Left ventricle myocardium inferior (tissue), 1 donor: ENCODE results near the gene PITPNB. TPM values are rescaled to one million over a fixed set of nuclear protein-coding genes. Genes with fewer than 3 reads are reported as not detected.

ENCODE experiments used
- DNase-seq: peaks from one replicate; pipeline ENCODE4 v3.0.0-alpha.2; 2020
- H3K27ac ChIP-seq: fragments of 200-600 bp; replicated peaks from 2 replicates; pipeline ENCODE4 v1.8.0; 2021
- H3K27me3 ChIP-seq: fragments of 200-600 bp; 2 replicates; pipeline ENCODE4 v1.8.0; 2021; ENCODE audit warnings: low read depth
- H3K36me3 ChIP-seq: fragments of 200-600 bp; 2 replicates; pipeline ENCODE4 v1.8.0; 2021
- H3K4me1 ChIP-seq: fragments of 200-600 bp; 2 replicates; pipeline ENCODE4 v1.8.0; 2021
- H3K4me3 ChIP-seq: fragments of 200-600 bp; 2 replicates; pipeline ENCODE4 v1.8.0; 2021; ENCODE audit warnings: mild to moderate bottlenecking, moderate library complexity
- H3K9me3 ChIP-seq: fragments of 200-600 bp; replicated peaks from 2 replicates; pipeline ENCODE4 v1.8.0; 2021
- CTCF ChIP-seq: fragments of 200-600 bp; IDR thresholded peaks from 2 replicates; pipeline ENCODE4 v1.8.0; 2021; ENCODE audit warnings: antibody characterized with exemption, mild to moderate bottlenecking, borderline replicate concordance
- intact Hi-C: fragments of 100-400 bp; cut with micrococcal nuclease; formaldehyde crosslinking; loops from one replicate; pipeline ENCODE4 v1.11.0; 2022
- total RNA-seq: library from RNA; stranded (reverse); fragmentation: NEBNext Ultra II Directional; extraction: Animal tissue kit (Norgen Biotek cat#: 25700); gene quantifications from one replicate; pipeline ENCODE4 v1.2.1, GENCODE V29; 2021
- donor health status: DM: no; HTN: yes; CAD: no; lungs with severe emphysema.

Gene PITPNB
- total RNA-seq, 1 donor from 2014 or later, result 60.0 TPM

GRCh38 chr22:27809700-27810608 is 109.1 kb downstream of the PITPNB start:
- no peak for DNase-seq
- TF ChIP-seq CTCF, result no peak
- Histone ChIP-seq H3K27ac (peak overlapping the region; percentile 37), H3K36me3 (no peaks in the 10 kb centered on the region), H3K4me3 (no peak overlapping the region), H3K4me1 (peaks cover 4% of the 10 kb centered on the region), H3K9me3 (no peaks in the 10 kb centered on the region), H3K27me3 (no peaks in the 10 kb centered on the region)
- intact Hi-C loops, result loop anchor here (5.0 kb wide), 1 partner anchor 403 kb away; no protein-coding TSS in a partner anchor

GRCh38 chr22:27809226-27809603 is 109.8 kb downstream of the PITPNB start:
- no peak overlapping the region for H3K4me3 ChIP-seq
- no peak for DNase-seq
- TF ChIP-seq CTCF, result no peak
- no peaks in the 10 kb centered on the region for H3K9me3 ChIP-seq
- no peak overlapping the region for H3K27ac ChIP-seq
- no peaks in the 10 kb centered on the region for H3K27me3 ChIP-seq
- H3K36me3 ChIP-seq, result no peaks in the 10 kb centered on the region
- intact Hi-C loops, result loop anchor here (5.0 kb wide), 1 partner anchor 402 kb away; no protein-coding TSS in a partner anchor
- peaks cover 11% of the 10 kb centered on the region for H3K4me1 ChIP-seq

- intact Hi-C loops, result loop anchor here (5.0 kb wide), 1 partner anchor 401 kb away; no protein-coding TSS in a partner anchor
- no peaks in the 10 kb centered on the region for H3K9me3 ChIP-seq
- H3K4me3 ChIP-seq, result no peak overlapping the region
- H3K27ac ChIP-seq, result no peak overlapping the region
- DNase-seq, result no peak
- H3K4me1 ChIP-seq, result peaks cover 11% of the 10 kb centered on the region
- no peaks in the 10 kb centered on the region for H3K27me3 ChIP-seq
- no peak for TF ChIP-seq CTCF
- no peaks in the 10 kb centered on the region for H3K36me3 ChIP-seq
These were observed 110.4 kb downstream of the PITPNB start for GRCh38 chr22:27808451-27809225.

GRCh38 chr22:27805841-27806240 is 113.2 kb downstream of the PITPNB start:
- Histone ChIP-seq H3K9me3 (no peaks in the 10 kb centered on the region), H3K4me3 (no peak overlapping the region), H3K27ac (no peak overlapping the region), H3K4me1 (peaks cover 34% of the 10 kb centered on the region), H3K36me3 (no peaks in the 10 kb centered on the region), H3K27me3 (peaks cover 4% of the 10 kb centered on the region)
- intact Hi-C loops, result loop anchor here (5.0 kb wide), 1 partner anchor 399 kb away; no protein-coding TSS in a partner anchor
- DNase-seq, result no peak
- no peak for TF ChIP-seq CTCF

- no peaks in the 10 kb centered on the region for H3K9me3 ChIP-seq
- no peaks in the 10 kb centered on the region for H3K36me3 ChIP-seq
- H3K27me3 ChIP-seq, result peaks cover 16% of the 10 kb centered on the region
- intact Hi-C loops, result loop anchor here (5.0 kb wide), 1 partner anchor 397 kb away; no protein-coding TSS in a partner anchor
- peaks cover 42% of the 10 kb centered on the region for H3K4me1 ChIP-seq
- TF ChIP-seq CTCF, result peak; percentile 83
- H3K4me3 ChIP-seq, result no peak overlapping the region
- DNase-seq, result peak; percentile 66
- H3K27ac ChIP-seq, result no peak overlapping the region
These were observed 114.4 kb downstream of the PITPNB start for GRCh38 chr22:27804470-27805297.
